Endothelial cell of umbilical vein (primary cell): ENCODE data around the gene RHOC.
A peak's percentile ranks its signal among the peaks of the same experiment; 100 is the strongest.

Source experiments
- CTCF ChIP-seq, 2 donors: IDR thresholded peaks; 1 replicate in 1 of 2; 2 replicates in 1 of 2; pipeline ENCODE4 v1.5.1; 2011; ENCODE audit warnings: low read length in 2 of 2, mild to moderate bottlenecking in 2 of 2, moderate library complexity in 2 of 2, control low read depth in 1 of 2, inconsistent platforms in 1 of 2, low read depth in 1 of 2; ENCODE audit not compliant: insufficient read depth in 1 of 2; ENCODE audit errors: extremely low read depth in 1 of 2
- EZH2 ChIP-seq: IDR thresholded peaks from 2 replicates; pipeline ENCODE4 v1.6.1; 2012; ENCODE audit warnings: borderline replicate concordance, low read depth, mild to moderate bottlenecking, moderate library complexity, low read length, inconsistent platforms; ENCODE audit not compliant: severe bottlenecking
- FOS ChIP-seq: IDR thresholded peaks from 2 replicates; pipeline ENCODE4 v1.6.1; 2011; ENCODE audit warnings: mild to moderate bottlenecking, low read length, moderate library complexity, borderline replicate concordance; ENCODE audit not compliant: insufficient read depth
- JUN ChIP-seq: IDR thresholded peaks from 2 replicates; pipeline ENCODE4 v1.6.1; 2011; ENCODE audit warnings: borderline replicate concordance, low read depth; ENCODE audit not compliant: insufficient read length, insufficient read depth
- MAX ChIP-seq: IDR thresholded peaks from 2 replicates; pipeline ENCODE4 v1.6.1; 2011; ENCODE audit not compliant: insufficient read depth, insufficient read length
- MYC ChIP-seq: IDR thresholded peaks from one replicate; pipeline ENCODE4 v1.6.1; 2011; ENCODE audit warnings: mild to moderate bottlenecking, low read depth, low read length
- POLR2A ChIP-seq: IDR thresholded peaks from 2 replicates; pipeline ENCODE4 v1.6.1; 2012; ENCODE audit warnings: low read depth, mild to moderate bottlenecking, control low read depth, low read length
- POLR2AphosphoS5 ChIP-seq: IDR thresholded peaks from 2 replicates; pipeline ENCODE4 v1.6.1; 2012; ENCODE audit warnings: low read depth, mild to moderate bottlenecking, control low read depth, low read length, moderate library complexity; ENCODE audit not compliant: insufficient read depth

GRCh38 chr1:112672842-112673241, 34.1 kb downstream of the RHOC start:
- TF ChIP-seq CTCF (IDR thresholded peaks at IDR 0.05; ENCODE audit: extremely low read depth in 1 of 2, insufficient read depth in 1 of 2, low read depth in 1 of 2, low read length in 2 of 2): no peak
- no peak for TF ChIP-seq EZH2
- no peak for TF ChIP-seq POLR2A
- TF ChIP-seq POLR2AphosphoS5: peak; percentile 11
- no peak for TF ChIP-seq MAX
- TF ChIP-seq FOS: no peak
- no peak for TF ChIP-seq MYC
- TF ChIP-seq JUN: no peak
